B cell (primary cell): ENCODE data around the gene SPOCD1.

Experiments
- CTCF ChIP-seq: fragments of 200-600 bp; IDR thresholded peaks from one replicate; pipeline ENCODE4 v1.8.0; 2022; ENCODE audit warnings: antibody characterized with exemption, mild to moderate bottlenecking
- EZH2 ChIP-seq: IDR thresholded peaks from 2 replicates; pipeline ENCODE4 v1.6.1; 2012; ENCODE audit warnings: borderline replicate concordance, low read depth, mild to moderate bottlenecking, moderate library complexity, low read length; ENCODE audit not compliant: insufficient read depth, poor library complexity, severe bottlenecking

- TF ChIP-seq CTCF, result peak; percentile 26
- TF ChIP-seq EZH2, result no peak
Measured at GRCh38 chr1:31861346-31861745, 45.5 kb upstream of the SPOCD1 start.
